Fibroblast of the aortic adventitia (primary cell): ENCODE results near the gene FAT1. TPM values are rescaled to one million over a fixed set of nuclear protein-coding genes. Genes with fewer than 3 reads are reported as not detected.

Experiments used
- DNase-seq: peaks from one replicate; pipeline ENCODE4 v3.0.0-alpha.2; 2010; ENCODE audit warnings: low read depth
- H3K4me3 ChIP-seq: 2 replicates; pipeline ENCODE4 v1.5.1; 2011; ENCODE audit warnings: low read depth, mild to moderate bottlenecking, control low read depth, low read length, moderate library complexity
- total RNA-seq: library from RNA; depleted of rRNA; stranded (reverse); fragments of >200 nt; gene quantifications from 2 replicates; pipeline ENCODE4 v1.2.3, GENCODE V29; 2012; ENCODE audit warnings: low replicate concordance
- TF ChIP-seq, protein P1 (sequence below): IDR thresholded peaks from 2 replicates; pipeline ENCODE4 v1.5.1; 2011; ENCODE audit warnings: mild to moderate bottlenecking, low read length, control low read depth, inconsistent platforms; ENCODE audit not compliant: insufficient read depth

The FAT1 gene
- total RNA-seq, 1 donor = 114 TPM

DNA sequence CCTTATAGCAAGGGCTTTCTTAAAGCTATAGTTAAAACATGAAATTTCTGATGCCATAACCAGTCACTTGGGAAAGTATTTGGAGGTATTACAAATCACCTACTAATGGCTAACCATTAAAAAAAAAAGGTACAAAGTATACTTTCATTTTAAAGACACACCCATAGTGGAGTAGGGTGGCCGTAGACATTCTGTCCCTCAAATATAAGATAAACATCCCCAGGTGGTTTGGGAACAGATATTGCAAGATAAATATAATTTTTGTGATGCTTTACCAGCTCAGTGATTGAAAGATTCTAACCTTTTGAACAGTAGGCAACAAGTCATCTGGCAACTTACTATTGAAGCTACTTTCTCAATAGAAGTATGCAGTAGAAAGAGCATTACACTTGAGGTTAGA is 6.2 kb upstream of the FAT1 start:
- TF ChIP-seq, protein P1, sequence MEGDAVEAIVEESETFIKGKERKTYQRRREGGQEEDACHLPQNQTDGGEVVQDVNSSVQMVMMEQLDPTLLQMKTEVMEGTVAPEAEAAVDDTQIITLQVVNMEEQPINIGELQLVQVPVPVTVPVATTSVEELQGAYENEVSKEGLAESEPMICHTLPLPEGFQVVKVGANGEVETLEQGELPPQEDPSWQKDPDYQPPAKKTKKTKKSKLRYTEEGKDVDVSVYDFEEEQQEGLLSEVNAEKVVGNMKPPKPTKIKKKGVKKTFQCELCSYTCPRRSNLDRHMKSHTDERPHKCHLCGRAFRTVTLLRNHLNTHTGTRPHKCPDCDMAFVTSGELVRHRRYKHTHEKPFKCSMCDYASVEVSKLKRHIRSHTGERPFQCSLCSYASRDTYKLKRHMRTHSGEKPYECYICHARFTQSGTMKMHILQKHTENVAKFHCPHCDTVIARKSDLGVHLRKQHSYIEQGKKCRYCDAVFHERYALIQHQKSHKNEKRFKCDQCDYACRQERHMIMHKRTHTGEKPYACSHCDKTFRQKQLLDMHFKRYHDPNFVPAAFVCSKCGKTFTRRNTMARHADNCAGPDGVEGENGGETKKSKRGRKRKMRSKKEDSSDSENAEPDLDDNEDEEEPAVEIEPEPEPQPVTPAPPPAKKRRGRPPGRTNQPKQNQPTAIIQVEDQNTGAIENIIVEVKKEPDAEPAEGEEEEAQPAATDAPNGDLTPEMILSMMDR = no peak
- no peak overlapping the region for H3K4me3 ChIP-seq
- no peak for DNase-seq

DNA sequence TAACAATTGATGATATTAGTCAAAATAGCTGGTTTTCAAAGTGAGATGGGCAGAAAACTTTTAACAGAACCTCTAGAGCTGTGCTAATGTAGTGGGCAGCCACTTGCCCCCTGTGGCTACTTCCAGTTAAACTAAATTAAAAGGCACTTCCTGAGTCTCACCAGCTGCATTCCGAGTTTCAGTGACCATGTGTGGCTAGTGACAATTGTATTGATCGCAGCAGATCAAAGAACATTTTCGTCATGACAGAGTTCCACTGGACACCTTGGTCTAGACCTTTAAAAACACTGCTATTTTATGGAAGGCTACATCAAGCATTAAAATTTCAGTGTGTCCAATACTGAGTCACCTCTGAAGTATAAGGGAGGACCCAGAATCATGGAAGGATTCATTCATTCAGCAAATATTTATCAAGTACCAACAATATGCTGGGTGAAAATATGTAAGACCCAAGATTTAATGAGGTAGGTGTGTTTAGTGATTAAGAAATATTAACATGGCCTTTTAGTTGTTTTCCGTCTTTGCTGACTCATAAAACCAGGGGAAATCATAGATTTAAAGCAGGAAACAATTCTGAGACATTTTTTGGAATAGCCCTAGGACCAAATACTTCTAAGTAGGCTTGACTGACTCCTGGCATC is 5.1 kb upstream of the FAT1 start:
- no peak for DNase-seq

DNA sequence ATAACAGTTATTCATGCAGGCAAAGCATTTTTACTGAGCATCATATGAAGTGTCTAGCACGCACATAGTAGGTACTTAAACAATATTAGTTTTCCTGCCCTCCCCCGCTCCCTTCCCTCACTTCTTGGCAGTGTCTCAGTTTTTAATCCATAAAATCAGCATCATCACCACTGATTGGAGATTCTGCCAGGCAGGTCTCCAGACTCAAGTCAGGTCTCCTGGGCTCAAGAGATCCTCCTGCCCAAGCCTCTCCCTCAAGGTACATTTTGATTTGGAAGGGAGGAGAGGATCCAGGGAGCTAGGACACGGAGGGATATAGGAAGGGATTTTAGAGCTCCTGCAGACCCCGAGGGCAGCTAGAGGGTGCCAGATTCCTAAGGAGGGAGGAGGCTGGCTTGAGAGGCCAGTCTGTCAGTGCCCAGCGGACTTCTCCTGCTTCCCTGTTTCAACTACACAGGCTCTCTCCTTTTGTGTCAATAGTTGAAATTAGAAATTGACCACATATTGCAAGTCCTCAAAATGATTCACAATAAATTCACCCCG is 4.4 kb upstream of the FAT1 start:
- H3K4me3 ChIP-seq = no peak overlapping the region
- DNase-seq = no peak
- TF ChIP-seq, protein P1 = no peak

More for the DNA sequence above, 5.1 kb upstream of the FAT1 start:
- TF ChIP-seq, protein P1 = no peak
- H3K4me3 ChIP-seq = no peak overlapping the region

DNA sequence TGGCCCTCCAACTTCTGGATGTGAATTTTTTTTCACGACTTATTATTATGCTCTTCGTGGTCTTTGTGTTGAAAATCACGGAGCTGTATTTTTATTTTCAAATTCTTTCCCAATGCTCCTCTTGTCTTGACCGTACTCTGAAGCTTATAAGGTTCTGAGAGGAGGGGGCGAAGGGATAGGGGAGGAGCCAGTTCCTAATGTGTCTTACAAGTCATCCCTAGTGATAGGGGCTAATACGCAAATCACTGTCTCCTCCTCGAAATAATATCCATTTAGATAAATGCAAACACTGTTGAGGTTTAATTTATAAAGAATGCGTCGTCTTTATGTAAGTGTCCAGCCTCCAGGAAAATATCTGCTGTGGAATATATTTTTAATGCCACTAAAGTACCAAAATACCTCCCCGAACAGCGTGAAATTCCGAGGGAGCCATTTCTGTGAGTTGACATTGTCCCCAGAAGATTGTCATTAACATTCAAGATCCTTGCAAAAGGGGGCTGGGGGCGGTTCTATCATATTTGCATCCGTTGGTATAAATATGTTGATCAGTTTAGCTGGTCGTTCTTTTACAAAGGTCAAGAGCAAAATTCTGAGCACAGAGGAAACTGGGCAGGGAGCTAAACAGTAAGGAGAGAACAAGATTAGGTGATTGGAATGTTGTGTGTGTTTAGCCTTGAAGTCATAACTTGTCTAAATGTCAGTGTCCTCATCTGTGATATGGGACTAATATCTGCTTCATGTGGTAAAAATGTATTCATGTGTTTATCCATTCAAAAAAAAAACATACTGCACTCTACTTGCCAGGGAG is 3.7 kb upstream of the FAT1 start:
- DNase-seq = no peak
- H3K4me3 ChIP-seq = peak overlapping the region; percentile 83
- TF ChIP-seq, protein P1 = no peak

DNA sequence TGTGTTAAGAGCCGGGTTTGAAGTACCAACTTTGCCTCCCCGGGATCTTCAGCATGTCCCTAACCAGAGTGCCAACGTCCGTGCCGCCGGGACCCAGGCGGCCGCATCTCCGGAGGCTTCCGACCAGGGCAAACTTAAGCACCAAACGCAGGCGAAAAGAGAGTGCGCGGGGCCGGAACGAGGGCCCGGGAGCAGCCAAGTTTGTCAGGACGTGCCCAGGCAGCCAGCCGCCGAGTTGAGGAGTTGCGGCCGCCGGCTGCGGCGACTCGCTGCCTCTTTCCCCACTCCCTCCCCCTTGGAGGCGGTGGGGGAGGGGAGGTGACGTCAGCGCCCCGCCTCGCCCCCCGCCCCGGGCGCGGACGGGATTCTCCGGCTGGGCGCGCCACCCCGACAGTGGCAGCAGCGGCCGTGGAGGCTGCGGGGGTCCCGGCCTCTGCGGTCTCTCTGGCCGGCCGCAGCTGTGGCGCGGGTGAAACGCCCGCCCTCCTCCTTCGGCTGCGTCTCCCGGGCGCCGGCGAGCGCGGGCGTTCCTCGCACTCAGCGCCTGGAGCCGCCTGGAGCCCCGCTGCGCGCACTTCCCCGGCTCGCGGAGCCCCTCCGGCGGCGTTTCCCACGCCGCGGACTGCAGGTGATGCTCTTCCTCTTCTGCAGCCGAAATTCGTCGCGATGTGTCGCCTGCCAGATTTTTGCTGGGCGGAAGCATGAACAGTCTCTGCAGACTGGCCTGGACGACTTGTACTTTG is 2.9 kb upstream of the FAT1 start:
- TF ChIP-seq, protein P1 = no peak
- H3K4me3 ChIP-seq = peak overlapping the region; percentile 83
- DNase-seq = peak; percentile 57
